ENCODE data around the gene KRTAP4-16. TPM values are rescaled to one million over a fixed set of nuclear protein-coding genes. Genes with fewer than 3 reads are reported as not detected.

KRTAP4-16 gene
- total RNA-seq, 1 experiment from 2014 or later = not detected

Other genes with a start within 250 kb of the KRTAP4-16 start
- not detected for gene KRT12, start 235.0 kb downstream of the KRTAP4-16 start, total RNA-seq (2021; ENCODE audit: unreplicated experiment)
- 1.5 TPM for gene KRT20, start 217.0 kb downstream of the KRTAP4-16 start, total RNA-seq (2021; ENCODE audit: unreplicated experiment)
- 19.0 TPM for gene KRT23, start 164.6 kb downstream of the KRTAP4-16 start, total RNA-seq (2021; ENCODE audit: unreplicated experiment)
- gene KRT39, start 135.3 kb downstream of the KRTAP4-16 start, total RNA-seq (2021; ENCODE audit: unreplicated experiment) = not detected
- gene KRT40, start 117.9 kb downstream of the KRTAP4-16 start, total RNA-seq (2021; ENCODE audit: unreplicated experiment) = not detected
- not detected for gene KRTAP3-3, start 108.0 kb downstream of the KRTAP4-16 start, total RNA-seq (2021; ENCODE audit: unreplicated experiment)
- not detected for gene KRTAP3-2, start 102.3 kb downstream of the KRTAP4-16 start, total RNA-seq (2021; ENCODE audit: unreplicated experiment)
- gene KRTAP3-1, start 93.1 kb downstream of the KRTAP4-16 start, total RNA-seq (2021; ENCODE audit: unreplicated experiment) = not detected
- not detected for gene KRTAP1-5, start 75.0 kb downstream of the KRTAP4-16 start, total RNA-seq (2021; ENCODE audit: unreplicated experiment)
- gene KRTAP1-4, start 72.0 kb downstream of the KRTAP4-16 start, total RNA-seq (2021; ENCODE audit: unreplicated experiment) = not detected
- gene KRTAP1-3, start 67.3 kb downstream of the KRTAP4-16 start, total RNA-seq (2021; ENCODE audit: unreplicated experiment) = not detected
- not detected for gene KRTAP1-1, start 60.8 kb downstream of the KRTAP4-16 start, total RNA-seq (2021; ENCODE audit: unreplicated experiment)
- not detected for gene KRTAP2-1, start 54.9 kb downstream of the KRTAP4-16 start, total RNA-seq (2021; ENCODE audit: unreplicated experiment)
- 1.2 TPM for gene KRTAP2-2, start 47.0 kb downstream of the KRTAP4-16 start, total RNA-seq (2021; ENCODE audit: unreplicated experiment)
- gene KRTAP2-3, start 42.1 kb downstream of the KRTAP4-16 start, total RNA-seq (2021; ENCODE audit: unreplicated experiment) = 6.3 TPM
- gene KRTAP2-4, start 36.3 kb downstream of the KRTAP4-16 start, total RNA-seq (2021; ENCODE audit: unreplicated experiment) = 0.76 TPM
- not detected for gene KRTAP4-7, start 18.1 kb downstream of the KRTAP4-16 start, total RNA-seq (2021; ENCODE audit: unreplicated experiment)
- not detected for gene KRTAP4-8, start 4.1 kb downstream of the KRTAP4-16 start, total RNA-seq (2021; ENCODE audit: unreplicated experiment)
- not detected for gene KRTAP4-9, start 3.2 kb upstream of the KRTAP4-16 start, total RNA-seq (2021; ENCODE audit: unreplicated experiment)
- not detected for gene KRTAP4-11, start 16.2 kb upstream of the KRTAP4-16 start, total RNA-seq (2021; ENCODE audit: unreplicated experiment)
- not detected for gene KRTAP4-12, start 22.0 kb upstream of the KRTAP4-16 start, total RNA-seq (2021; ENCODE audit: unreplicated experiment)
- not detected for gene KRTAP4-6, start 38.3 kb upstream of the KRTAP4-16 start, total RNA-seq (2021; ENCODE audit: unreplicated experiment)
- not detected for gene KRTAP4-5, start 47.6 kb upstream of the KRTAP4-16 start, total RNA-seq (2021; ENCODE audit: unreplicated experiment)
- not detected for gene KRTAP4-4, start 58.5 kb upstream of the KRTAP4-16 start, total RNA-seq (2021; ENCODE audit: unreplicated experiment)
- not detected for gene KRTAP4-3, start 66.0 kb upstream of the KRTAP4-16 start, total RNA-seq (2021; ENCODE audit: unreplicated experiment)
- gene KRTAP4-2, start 76.0 kb upstream of the KRTAP4-16 start, total RNA-seq (2021; ENCODE audit: unreplicated experiment) = not detected
- not detected for gene KRTAP4-1, start 82.7 kb upstream of the KRTAP4-16 start, total RNA-seq (2021; ENCODE audit: unreplicated experiment)
- not detected for gene KRTAP9-1, start 87.7 kb upstream of the KRTAP4-16 start, total RNA-seq (2021; ENCODE audit: unreplicated experiment)
- gene KRTAP9-2, start 124.4 kb upstream of the KRTAP4-16 start, total RNA-seq (2021; ENCODE audit: unreplicated experiment) = not detected
- gene KRTAP9-3, start 130.2 kb upstream of the KRTAP4-16 start, total RNA-seq (2021; ENCODE audit: unreplicated experiment) = not detected
- not detected for gene KRTAP9-8, start 135.8 kb upstream of the KRTAP4-16 start, total RNA-seq (2021; ENCODE audit: unreplicated experiment)
- gene KRTAP9-4, start 147.5 kb upstream of the KRTAP4-16 start, total RNA-seq (2021; ENCODE audit: unreplicated experiment) = not detected
- not detected for gene KRTAP9-9, start 153.2 kb upstream of the KRTAP4-16 start, total RNA-seq (2021; ENCODE audit: unreplicated experiment)
- gene KRTAP9-6, start 163.2 kb upstream of the KRTAP4-16 start, total RNA-seq (2021; ENCODE audit: unreplicated experiment) = not detected
- not detected for gene KRTAP9-7, start 173.5 kb upstream of the KRTAP4-16 start, total RNA-seq (2021; ENCODE audit: unreplicated experiment)
- 0.22 TPM for gene KRTAP29-1, start 200.6 kb upstream of the KRTAP4-16 start, total RNA-seq (2021; ENCODE audit: unreplicated experiment)
- gene KRTAP16-1, start 207.1 kb upstream of the KRTAP4-16 start, total RNA-seq (2021; ENCODE audit: unreplicated experiment) = not detected
- gene KRTAP17-1, start 213.5 kb upstream of the KRTAP4-16 start, total RNA-seq (2021; ENCODE audit: unreplicated experiment) = not detected
- gene KRT33A, start 248.6 kb upstream of the KRTAP4-16 start, total RNA-seq (2021; ENCODE audit: unreplicated experiment) = not detected